MCF 10A (cell line): ENCODE measurements around the gene ITGA6. TPM values are rescaled to one million over a fixed set of nuclear protein-coding genes. Genes with fewer than 3 reads are reported as not detected.

ENCODE experiments used
- BruUV-seq: library from RNA; stranded (reverse); fragments of 400-500 nt; replicated peaks from 2 replicates; lab custom pipeline; 2021; lab: Mats Ljungman, UMichigan
- CTCF ChIA-PET: fragments of 300-600 bp; sonication (Branson Sonifier 250); formaldehyde crosslinking; extraction: SDS; loops from one replicate; lab custom pipeline; 2021; ENCODE audit warnings: antibody characterized with exemption, inconsistent platforms; lab: Yijun Ruan, JAX
- POLR2A ChIA-PET: fragments of 300-600, 350-650 bp; sonication (Branson Sonifier 250); formaldehyde crosslinking; extraction: SDS; loops from one replicate; lab custom pipeline; 2020; ENCODE audit warnings: antibody characterized with exemption, inconsistent platforms; lab: Yijun Ruan, JAX
- DNase-seq: peaks from one replicate; pipeline ENCODE4 v3.0.0-alpha.2; 2018; ENCODE audit not compliant: unreplicated experiment
- H3K27ac Mint-ChIP-seq: one replicate; pipeline ENCODE4 v1.8.0; 2022; ENCODE audit warnings: mild to moderate bottlenecking, low read depth, mixed read lengths; ENCODE audit not compliant: unreplicated experiment
- H3K27me3 Mint-ChIP-seq: one replicate; pipeline ENCODE4 v1.8.0; 2022; ENCODE audit warnings: mixed read lengths; ENCODE audit not compliant: insufficient read depth, unreplicated experiment
- H3K36me3 Mint-ChIP-seq: one replicate; pipeline ENCODE4 v1.8.0; 2022; ENCODE audit warnings: mild to moderate bottlenecking, moderate library complexity, mixed read lengths; ENCODE audit not compliant: insufficient read depth, unreplicated experiment
- H3K4me1 Mint-ChIP-seq: one replicate; pipeline ENCODE4 v1.8.0; 2022; ENCODE audit warnings: mixed read lengths; ENCODE audit not compliant: insufficient read depth, unreplicated experiment
- H3K4me3 Mint-ChIP-seq: one replicate; pipeline ENCODE4 v1.8.0; 2022; ENCODE audit warnings: mild to moderate bottlenecking, moderate library complexity, mixed read lengths; ENCODE audit not compliant: unreplicated experiment
- H3K9me3 Mint-ChIP-seq: one replicate; pipeline ENCODE4 v1.8.0; 2022; ENCODE audit warnings: mixed read lengths; ENCODE audit not compliant: unreplicated experiment
- intact Hi-C: fragments of 100-400 bp; cut with micrococcal nuclease; formaldehyde crosslinking; loops from 2 replicates; pipeline ENCODE4 v1.14.1; 2022
- total RNA-seq: library from RNA; stranded (reverse); gene quantifications from 2 replicates; pipeline ENCODE4 v1.2.3, GENCODE V29; 2022
- TF ChIP-seq, protein P1 (sequence below): fragments of 200-600 bp; IDR thresholded peaks from one replicate; pipeline ENCODE4 v1.8.0; 2022; ENCODE audit warnings: antibody characterized with exemption, mild to moderate bottlenecking; ENCODE audit not compliant: unreplicated experiment

The ITGA6 gene
- total RNA-seq, 1 experiment from 2014 or later, result 315 TPM

DNA sequence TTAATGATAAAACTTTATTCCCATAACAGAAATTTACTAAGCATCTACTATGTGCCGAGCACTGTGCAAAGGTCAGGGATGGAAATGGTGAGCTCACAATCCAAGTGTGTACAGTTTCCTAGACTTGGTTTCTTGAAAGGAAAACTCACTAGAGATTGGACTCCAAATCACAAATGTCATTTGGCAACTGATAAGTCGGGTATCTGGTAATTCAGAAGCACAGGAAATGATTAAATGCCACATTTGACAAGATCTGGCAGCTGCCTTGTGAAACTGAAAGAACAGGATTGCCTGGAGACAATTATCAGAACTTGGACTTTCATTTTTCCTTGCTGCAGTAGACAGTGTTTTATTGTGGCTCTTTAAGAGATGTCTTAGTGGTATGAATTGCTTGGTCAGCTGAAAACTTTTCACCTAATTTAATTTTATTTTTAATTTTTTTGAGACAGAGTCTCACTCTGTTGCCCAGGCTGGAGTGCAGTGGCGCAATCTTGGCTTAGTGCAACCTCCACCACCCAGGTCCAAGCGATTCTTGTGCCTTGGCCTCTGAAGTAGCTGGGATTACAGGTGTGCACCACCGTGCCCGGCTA is 19.2 kb downstream of the ITGA6 start:
- Mint-ChIP-seq H3K27ac (no peak overlapping the region), H3K4me3 (no peak overlapping the region), H3K27me3 (no peaks in the 10 kb centered on the region), H3K36me3 (peaks cover 16% of the 10 kb centered on the region), H3K4me1 (peaks cover 62% of the 10 kb centered on the region), H3K9me3 (no peaks in the 10 kb centered on the region)
- intact Hi-C loops, result no loop called here
- ChIA-PET POLR2A (interaction anchor here (0.8 to 18.1 kb wide), 12 partner anchors 7 to 250 kb away, joined by 3 to 553 read pairs (median 9); partner anchors contain the start of gene ITGA6), CTCF (interaction anchor here (3.1 to 34.0 kb wide), 2 partner anchors 15 to 16 kb away, joined by 17 to 536 read pairs; no protein-coding TSS in a partner anchor)
- BruUV-seq, result no TSS peak
- no peak for DNase-seq
- TF ChIP-seq, protein P1, sequence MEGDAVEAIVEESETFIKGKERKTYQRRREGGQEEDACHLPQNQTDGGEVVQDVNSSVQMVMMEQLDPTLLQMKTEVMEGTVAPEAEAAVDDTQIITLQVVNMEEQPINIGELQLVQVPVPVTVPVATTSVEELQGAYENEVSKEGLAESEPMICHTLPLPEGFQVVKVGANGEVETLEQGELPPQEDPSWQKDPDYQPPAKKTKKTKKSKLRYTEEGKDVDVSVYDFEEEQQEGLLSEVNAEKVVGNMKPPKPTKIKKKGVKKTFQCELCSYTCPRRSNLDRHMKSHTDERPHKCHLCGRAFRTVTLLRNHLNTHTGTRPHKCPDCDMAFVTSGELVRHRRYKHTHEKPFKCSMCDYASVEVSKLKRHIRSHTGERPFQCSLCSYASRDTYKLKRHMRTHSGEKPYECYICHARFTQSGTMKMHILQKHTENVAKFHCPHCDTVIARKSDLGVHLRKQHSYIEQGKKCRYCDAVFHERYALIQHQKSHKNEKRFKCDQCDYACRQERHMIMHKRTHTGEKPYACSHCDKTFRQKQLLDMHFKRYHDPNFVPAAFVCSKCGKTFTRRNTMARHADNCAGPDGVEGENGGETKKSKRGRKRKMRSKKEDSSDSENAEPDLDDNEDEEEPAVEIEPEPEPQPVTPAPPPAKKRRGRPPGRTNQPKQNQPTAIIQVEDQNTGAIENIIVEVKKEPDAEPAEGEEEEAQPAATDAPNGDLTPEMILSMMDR, result no peak

DNA sequence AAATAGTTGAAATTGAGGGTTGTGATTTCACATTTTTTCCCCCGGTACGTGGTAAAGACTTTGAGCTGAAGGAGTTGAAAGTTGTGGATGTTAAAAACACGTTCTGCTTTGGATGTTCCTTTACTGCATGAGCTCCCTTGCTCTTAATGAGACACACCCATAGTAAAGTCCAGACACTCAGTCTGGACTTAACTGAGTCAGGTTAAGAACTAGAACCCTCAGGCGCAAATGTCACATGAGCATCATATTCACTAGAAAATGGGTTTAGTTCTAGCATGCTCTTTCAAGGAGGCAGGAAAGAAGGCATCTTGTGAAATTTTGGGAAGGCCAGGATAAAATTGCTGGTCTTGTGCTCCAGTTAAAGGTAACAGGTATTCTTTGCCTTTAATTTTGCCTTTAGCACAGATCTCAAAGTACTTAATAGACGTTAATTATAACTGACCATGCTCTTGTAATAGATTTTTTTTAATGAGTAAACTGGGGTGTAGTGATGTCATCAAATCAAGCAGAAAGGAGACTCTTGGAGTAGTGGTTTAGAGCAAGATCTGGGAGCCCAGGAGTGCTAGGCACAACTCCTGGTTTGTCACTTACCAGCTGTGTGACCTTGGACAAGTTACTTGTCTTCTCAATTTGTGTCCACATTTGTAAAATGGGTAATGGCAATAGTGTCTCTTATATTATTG is 20.6 kb downstream of the ITGA6 start:
- H3K27me3 Mint-ChIP-seq, result no peaks in the 10 kb centered on the region
- intact Hi-C loops, result no loop called here
- H3K27ac Mint-ChIP-seq, result peak overlapping the region; percentile 68
- H3K4me3 Mint-ChIP-seq, result peak overlapping the region; percentile 31
- no peaks in the 10 kb centered on the region for H3K9me3 Mint-ChIP-seq
- ChIA-PET POLR2A (interaction anchor here (0.6 to 18.1 kb wide), 21 partner anchors 8 to 326 kb away, joined by 3 to 553 read pairs (median 5); partner anchors contain the start of gene ITGA6), CTCF (interaction anchor here (0.7 to 34.0 kb wide), 6 partner anchors 13 to 723 kb away, joined by 3 to 536 read pairs (median 4); no protein-coding TSS in a partner anchor)
- H3K36me3 Mint-ChIP-seq, result peaks cover 21% of the 10 kb centered on the region
- DNase-seq, result peak; percentile 86
- peaks cover 53% of the 10 kb centered on the region for H3K4me1 Mint-ChIP-seq
- BruUV-seq, result TSS peak; percentile 42
- TF ChIP-seq, protein P1, result no peak

DNA sequence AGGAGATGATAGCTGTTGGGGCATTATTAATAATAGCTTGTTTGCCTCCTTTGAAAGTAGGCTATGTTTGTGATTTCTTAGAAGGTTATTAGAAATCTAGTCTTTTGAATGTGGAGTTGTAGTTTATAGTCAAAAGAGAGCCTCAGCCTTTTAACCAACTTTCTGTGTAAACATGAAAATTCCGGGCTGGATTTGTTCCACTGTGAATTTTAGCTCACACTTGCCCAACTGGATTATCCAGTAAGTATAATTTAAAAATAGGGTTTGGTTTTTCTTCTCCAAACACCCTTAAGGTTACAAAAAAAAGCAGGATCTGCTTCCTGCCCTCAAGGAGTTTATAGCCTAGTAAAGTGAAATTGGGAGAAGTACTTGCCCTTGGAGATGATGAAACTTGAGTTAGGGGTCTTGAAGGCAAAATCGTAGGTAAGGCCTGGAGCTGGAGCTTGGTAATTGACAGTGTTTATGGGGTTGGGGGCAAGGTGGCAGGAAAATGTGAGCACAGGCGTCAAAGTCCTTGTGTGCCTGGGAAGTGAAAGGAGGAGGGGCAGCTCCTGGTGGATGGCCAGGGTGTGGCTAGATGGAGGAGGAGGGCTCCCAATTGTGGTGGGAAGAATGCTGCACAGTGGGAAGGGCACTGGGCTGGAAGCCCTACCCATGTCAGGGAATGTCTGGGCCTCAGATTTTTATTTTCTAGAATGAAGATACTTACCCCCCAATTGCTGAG is 21.3 kb downstream of the ITGA6 start:
- TSS peak; percentile 42 for BruUV-seq
- Mint-ChIP-seq H3K27ac (peak overlapping the region; percentile 68), H3K36me3 (peaks cover 21% of the 10 kb centered on the region), H3K4me3 (peak overlapping the region; percentile 31), H3K9me3 (no peaks in the 10 kb centered on the region), H3K4me1 (peaks cover 49% of the 10 kb centered on the region), H3K27me3 (no peaks in the 10 kb centered on the region)
- CTCF ChIA-PET, result interaction anchor here (0.7 to 34.0 kb wide), 6 partner anchors 12 to 724 kb away, joined by 3 to 536 read pairs (median 4); no protein-coding TSS in a partner anchor
- intact Hi-C loops, result no loop called here
- TF ChIP-seq, protein P1, result no peak
- POLR2A ChIA-PET, result interaction anchor here (0.6 to 18.1 kb wide), 17 partner anchors 9 to 292 kb away, joined by 3 to 553 read pairs (median 5); partner anchors contain the start of gene ITGA6
- DNase-seq, result no peak
